Transverse colon (tissue), 4 donors: ENCODE measurements around the gene SPOUT1. TPM values are rescaled to one million over a fixed set of nuclear protein-coding genes. Genes with fewer than 3 reads are reported as not detected.
"Not testable (repeated sequence)": the region's sequence is repeated elsewhere in the genome, so short reads cannot be mapped to it uniquely, and the experiment has no call there.

ENCODE experiments used
- DNase-seq: peaks from one replicate; pipeline ENCODE4 v3.0.0-alpha.2; 2019
- H3K27ac ChIP-seq, 4 donors: fragments of 200-600 bp; sonication (generic); 2 replicates each; pipeline ENCODE4 v1.5.1; 2016 to 2018; ENCODE audit warnings: inconsistent platforms in 4 of 4
- H3K27me3 ChIP-seq: fragments of 200-600 bp; sonication (generic); 2 replicates; pipeline ENCODE4 v1.5.1; 2017; ENCODE audit warnings: inconsistent platforms
- H3K36me3 ChIP-seq, 4 donors: fragments of 200-600 bp; sonication (generic); 2 replicates each; pipeline ENCODE4 v1.5.1; 2017 to 2019; ENCODE audit warnings: inconsistent platforms in 4 of 4
- H3K4me1 ChIP-seq, 4 donors: fragments of 200-600 bp; sonication (generic); 2 replicates each; pipeline ENCODE4 v1.5.1; 2017 to 2020; ENCODE audit warnings: inconsistent platforms in 4 of 4
- H3K4me3 ChIP-seq, 4 donors: fragments of 200-600 bp; sonication (generic); 1 replicate in 1 of 4; 2 replicates in 3 of 4; pipeline versions ENCODE4 v1.5.1 to v1.6.1; 2017 to 2019; ENCODE audit warnings: inconsistent platforms in 4 of 4
- H3K9me3 ChIP-seq, 2 donors: fragments of 200-600 bp; sonication (generic); 2 replicates each; pipeline ENCODE4 v1.5.1; 2017 to 2019; ENCODE audit warnings: inconsistent platforms in 2 of 2
- EP300 ChIP-seq: sonication (generic); formaldehyde crosslinking; IDR thresholded peaks from one replicate; pipeline ENCODE4 v1.6.1; 2017; ENCODE audit warnings: antibody characterized with exemption, low read depth
- POLR2A ChIP-seq: fragments of 450-650 bp; IDR thresholded peaks from one replicate; pipeline ENCODE4 v1.6.1; 2016; ENCODE audit warnings: antibody characterized with exemption, mild to moderate bottlenecking, moderate library complexity
- POLR2AphosphoS5 ChIP-seq, 3 donors: sonication (generic); formaldehyde crosslinking; IDR thresholded peaks; one replicate each; pipeline ENCODE4 v1.6.1; 2016; ENCODE audit warnings: antibody characterized with exemption in 3 of 3
- WGBS, 2 donors: methylation state at CpG; one replicate each; pipeline ENCODE4 v1.1.5; 2018; ENCODE audit warnings: low coverage in 1 of 2; 5-methylcytosine and 5-hydroxymethylcytosine counted together
- in situ Hi-C, 4 donors: fragments of 200-750 bp; cut with MboI; loops; one replicate each; pipeline versions ENCODE4 v1.15.0 to v1.15.1; 2017; ENCODE audit warnings: low sequenced_read_pairs in 3 of 4, low pct_ligation_motif_present in 1 of 4, low pct_unique_long_range_greater_than_20kb in 1 of 4
- intact Hi-C: fragments of 100-400 bp; cut with DNase I; formaldehyde crosslinking; loops from one replicate; pipeline ENCODE4 v1.15.1; 2023; ENCODE audit warnings: low total_unique reads
- total RNA-seq, 4 donors: library from RNA; depleted of rRNA; stranded (reverse); fragments of >200 nt; gene quantifications; one replicate each; pipeline ENCODE4 v1.1.0, GENCODE V29; 2016
- TF ChIP-seq, protein P1 (sequence below), 5 experiments: fragments of 200-600 bp in 3 of 5; fragments of 450-650 bp in 2 of 5; sonication (generic) in 3 of 5; IDR thresholded peaks; 1 replicate in 2 of 5; 2 replicates in 3 of 5; pipeline ENCODE4 v1.5.1; 2016 to 2017; ENCODE audit warnings: antibody characterized with exemption in 5 of 5, inconsistent platforms in 3 of 5, mild to moderate bottlenecking in 2 of 5, moderate library complexity in 1 of 5

Gene SPOUT1
- total RNA-seq, 4 donors from 2014 or later = 19.5 to 48.3 (median 26.6) TPM

- in situ Hi-C loops (no loop called here), intact Hi-C loops (no loop called here)
- no peaks in the 10 kb centered on the region for H3K9me3 ChIP-seq
- no peak for TF ChIP-seq EP300
- no peak for TF ChIP-seq POLR2AphosphoS5 (IDR thresholded peaks at IDR 0.05)
- TF ChIP-seq, protein P1, sequence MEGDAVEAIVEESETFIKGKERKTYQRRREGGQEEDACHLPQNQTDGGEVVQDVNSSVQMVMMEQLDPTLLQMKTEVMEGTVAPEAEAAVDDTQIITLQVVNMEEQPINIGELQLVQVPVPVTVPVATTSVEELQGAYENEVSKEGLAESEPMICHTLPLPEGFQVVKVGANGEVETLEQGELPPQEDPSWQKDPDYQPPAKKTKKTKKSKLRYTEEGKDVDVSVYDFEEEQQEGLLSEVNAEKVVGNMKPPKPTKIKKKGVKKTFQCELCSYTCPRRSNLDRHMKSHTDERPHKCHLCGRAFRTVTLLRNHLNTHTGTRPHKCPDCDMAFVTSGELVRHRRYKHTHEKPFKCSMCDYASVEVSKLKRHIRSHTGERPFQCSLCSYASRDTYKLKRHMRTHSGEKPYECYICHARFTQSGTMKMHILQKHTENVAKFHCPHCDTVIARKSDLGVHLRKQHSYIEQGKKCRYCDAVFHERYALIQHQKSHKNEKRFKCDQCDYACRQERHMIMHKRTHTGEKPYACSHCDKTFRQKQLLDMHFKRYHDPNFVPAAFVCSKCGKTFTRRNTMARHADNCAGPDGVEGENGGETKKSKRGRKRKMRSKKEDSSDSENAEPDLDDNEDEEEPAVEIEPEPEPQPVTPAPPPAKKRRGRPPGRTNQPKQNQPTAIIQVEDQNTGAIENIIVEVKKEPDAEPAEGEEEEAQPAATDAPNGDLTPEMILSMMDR (IDR thresholded peaks at IDR 0.05) = no peak
- TF ChIP-seq POLR2A = no peak
- peaks cover 8 to 20% (median 11%) of the 10 kb centered on the region in 4 donors for H3K4me1 ChIP-seq
- H3K4me3 ChIP-seq = no peak overlapping the region
- H3K27me3 ChIP-seq = no peaks in the 10 kb centered on the region
- 91 to 98% methylated on average over 5 to 6 of the region's 6 CpGs for WGBS, 2 donors
- no peaks in the 10 kb centered on the region for H3K36me3 ChIP-seq
- no peak for DNase-seq
- H3K27ac ChIP-seq = no peak overlapping the region
These were observed 44.2 kb downstream of the SPOUT1 start for GRCh38 chr9:128785427-128785826.

DNA sequence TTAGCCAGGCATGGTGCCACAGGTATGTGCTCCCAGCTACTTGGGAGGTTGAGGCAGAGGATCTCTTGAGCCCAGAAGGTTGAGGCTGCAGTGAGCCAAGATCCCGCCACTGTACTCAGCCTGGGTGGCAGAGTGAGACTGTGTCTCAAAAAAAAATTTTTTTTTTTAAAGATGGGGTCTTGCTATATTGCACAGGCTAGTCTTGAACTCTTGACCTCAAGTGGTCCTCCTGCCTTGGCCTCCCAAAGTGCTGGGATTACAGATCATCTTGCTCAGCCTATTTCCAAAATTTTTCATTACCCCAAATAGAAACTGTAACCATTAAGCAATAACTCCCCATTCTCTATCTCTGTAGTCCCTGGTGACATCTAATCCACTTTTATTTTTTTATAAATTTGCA, 46.9 kb downstream of the SPOUT1 start:
- intact Hi-C loops (no loop called here), in situ Hi-C loops (no loop called here)
- Histone ChIP-seq H3K4me3 (no peak overlapping the region), H3K9me3 (no peaks in the 10 kb centered on the region), H3K36me3 (no peaks in the 10 kb centered on the region), H3K4me1 (peaks cover under 1 to 7% (median 1%) of the 10 kb centered on the region in 4 donors), H3K27me3 (no peaks in the 10 kb centered on the region), H3K27ac (no peak overlapping the region)
- 100% methylated on average over 1 of the region's 1 CpG for WGBS, 2 donors
- TF ChIP-seq POLR2A = no peak
- TF ChIP-seq, protein P1 (IDR thresholded peaks at IDR 0.05) = no peak
- no peak for TF ChIP-seq POLR2AphosphoS5 (IDR thresholded peaks at IDR 0.05)
- TF ChIP-seq EP300 = no peak
- no peak for DNase-seq

DNA sequence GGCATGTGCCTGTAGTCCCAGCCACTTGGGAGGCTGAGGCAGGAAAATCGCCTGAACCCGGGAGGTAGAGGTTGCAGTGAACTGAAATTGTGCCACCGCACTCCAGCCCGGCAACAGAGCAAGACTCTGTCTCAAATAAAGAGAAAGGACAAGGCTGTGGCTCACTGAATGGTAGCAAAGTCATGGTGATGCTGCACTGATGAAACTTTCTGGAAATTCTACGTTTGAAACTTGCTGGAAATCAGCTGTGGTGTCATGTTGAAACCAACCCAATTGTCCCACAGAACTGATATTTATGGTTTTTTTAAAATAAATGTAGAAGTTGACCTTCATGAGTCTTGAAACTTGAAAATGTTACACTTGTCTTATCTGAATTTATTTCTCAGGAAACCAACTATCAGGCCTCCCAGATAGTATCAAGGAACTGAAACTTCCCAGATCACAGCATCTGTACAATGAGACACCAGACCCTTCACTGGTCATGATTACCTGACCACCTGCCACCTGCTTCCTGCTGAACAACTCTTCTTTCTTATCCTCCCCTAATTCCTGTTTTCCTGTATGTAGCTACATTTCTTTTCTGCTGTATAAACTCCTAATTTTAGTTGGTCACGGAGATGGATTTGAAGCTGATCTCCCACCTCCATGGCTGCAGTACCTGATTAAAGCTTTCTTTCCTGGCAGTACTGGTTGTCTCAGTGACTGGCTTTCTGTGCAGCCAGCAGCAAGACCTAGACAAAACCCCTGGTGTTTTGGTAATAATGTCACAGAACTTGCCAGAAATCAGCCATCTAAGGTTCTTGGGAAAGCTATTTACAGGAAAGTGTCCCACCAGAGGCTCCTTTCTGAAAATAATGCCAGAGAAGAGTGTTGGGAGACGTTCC, 48.2 kb downstream of the SPOUT1 start:
- no peaks in the 10 kb centered on the region for H3K36me3 ChIP-seq
- in situ Hi-C loops = no loop called here
- H3K4me3 ChIP-seq = no peak overlapping the region
- 82 to 91% methylated on average over 7 of the region's 7 CpGs for WGBS, 2 donors
- TF ChIP-seq EP300 = no peak
- TF ChIP-seq POLR2AphosphoS5 (IDR thresholded peaks at IDR 0.05) = no peak
- no peaks in the 10 kb centered on the region for H3K27me3 ChIP-seq
- H3K9me3 ChIP-seq = no peaks in the 10 kb centered on the region
- no peak overlapping the region for H3K27ac ChIP-seq
- no peak for DNase-seq
- intact Hi-C loops = no loop called here
- peaks cover 0 to 2% (median 0%) of the 10 kb centered on the region in 4 donors for H3K4me1 ChIP-seq

GRCh38 chr9:128780093-128780492, 49.5 kb downstream of the SPOUT1 start:
- H3K36me3 ChIP-seq, H3K9me3 ChIP-seq, intact Hi-C loops, in situ Hi-C loops, H3K27me3 ChIP-seq, DNase-seq, H3K27ac ChIP-seq, H3K4me1 ChIP-seq, H3K4me3 ChIP-seq: not testable (repeated sequence)
- WGBS, 2 donors = 80% methylated on average over 1 of the region's 27 CpGs; no CpG with 5 or more reads in 1 of the 2 donors

GRCh38 chr9:128774804-128775203, 54.8 kb downstream of the SPOUT1 start:
- in situ Hi-C loops = no loop called here
- 93 to 100% methylated on average over 1 of the region's 1 CpG for WGBS, 2 donors
- Histone ChIP-seq H3K27ac (no peak overlapping the region), H3K9me3 (no peaks in the 10 kb centered on the region), H3K4me3 (no peak overlapping the region), H3K4me1 (peaks cover 9 to 18% (median 14%) of the 10 kb centered on the region in 4 donors), H3K36me3 (no peaks in the 10 kb centered on the region), H3K27me3 (no peaks in the 10 kb centered on the region)
- intact Hi-C loops = no loop called here
- no peak for DNase-seq
- no peak for TF ChIP-seq EP300
- TF ChIP-seq, protein P1 (IDR thresholded peaks at IDR 0.05) = no peak
- TF ChIP-seq POLR2A = no peak
- TF ChIP-seq POLR2AphosphoS5 (IDR thresholded peaks at IDR 0.05) = no peak
